Duodenal mucosa (tissue), 2 donors: Measurements from ENCODE around the gene PTPRE.

Experiments
- H3K27ac ChIP-seq: one replicate; pipeline ENCODE4 v1.7.0; 2013; ENCODE audit warnings: low read depth, low read length
- H3K27me3 ChIP-seq, 2 donors: one replicate each; pipeline ENCODE4 v1.7.0; 2013; ENCODE audit warnings: low read length in 2 of 2, control low read depth in 1 of 2; ENCODE audit not compliant: insufficient read depth in 2 of 2, control insufficient read depth in 1 of 2
- H3K36me3 ChIP-seq, 2 donors: one replicate each; pipeline ENCODE4 v1.7.0; 2013; ENCODE audit warnings: low read length in 2 of 2, control low read depth in 1 of 2; ENCODE audit not compliant: insufficient read depth in 2 of 2, control insufficient read depth in 1 of 2
- H3K4me1 ChIP-seq, 2 donors: one replicate each; pipeline ENCODE4 v1.7.0; 2013; ENCODE audit warnings: low read length in 2 of 2, control low read depth in 1 of 2; ENCODE audit not compliant: insufficient read depth in 2 of 2, control insufficient read depth in 1 of 2
- H3K4me3 ChIP-seq, 2 donors: one replicate each; pipeline ENCODE4 v1.7.0; 2013; ENCODE audit warnings: low read length in 2 of 2, low read depth in 1 of 2
- H3K9ac ChIP-seq, 2 donors: one replicate each; pipeline ENCODE4 v1.7.0; 2013; ENCODE audit warnings: low read length in 2 of 2, low read depth in 1 of 2
- H3K9me3 ChIP-seq, 2 donors: one replicate each; pipeline ENCODE4 v1.7.0; 2013; ENCODE audit warnings: low read length in 2 of 2, control low read depth in 1 of 2; ENCODE audit not compliant: control insufficient read depth in 1 of 2

PTPRE gene

GRCh38 chr10:128125416-128125943 is 218.6 kb downstream of the PTPRE start:
- Histone ChIP-seq H3K27ac (no peak overlapping the region), H3K27me3 (peaks cover 3 to 10% of the 10 kb centered on the region in 2 donors), H3K4me1 (peaks cover 12 to 22% of the 10 kb centered on the region in 2 donors)

GRCh38 chr10:128125944-128126764 is 219.3 kb downstream of the PTPRE start, which contains the start of gene MKI67:
Gene MKI67, minus strand, starts transcription at chr10:128126423. Its CDS starts 756 bp downstream, at chr10:128125667.
- H3K9ac ChIP-seq, result peak within 1 kb of the TSS; percentile 56 to 62
- no peaks in the 10 kb centered on the region for H3K9me3 ChIP-seq
- peak within 1 kb of the TSS; percentile 72 to 79 for H3K4me3 ChIP-seq
- no peaks in the 10 kb centered on the region for H3K36me3 ChIP-seq
- H3K27ac ChIP-seq, result no peak within 1 kb of the TSS
- peaks cover 3 to 10% of the 10 kb centered on the region in 2 donors for H3K27me3 ChIP-seq
- peaks cover 12 to 22% of the 10 kb centered on the region in 2 donors for H3K4me1 ChIP-seq

More at GRCh38 chr10:128125416-128125943, 218.6 kb downstream of the PTPRE start:
- H3K36me3 ChIP-seq, result no peaks in the 10 kb centered on the region
- peak overlapping the region; percentile 72 to 79 for H3K4me3 ChIP-seq
- peak overlapping the region; percentile 56 to 62 for H3K9ac ChIP-seq
- no peaks in the 10 kb centered on the region for H3K9me3 ChIP-seq

- Histone ChIP-seq H3K9me3 (no peaks in the 10 kb centered on the region), H3K4me1 (peaks cover 12 to 22% of the 10 kb centered on the region in 2 donors), H3K9ac (no peak overlapping the region), H3K27ac (no peak overlapping the region), H3K4me3 (no peak overlapping the region), H3K27me3 (peaks cover 3 to 10% of the 10 kb centered on the region in 2 donors), H3K36me3 (no peaks in the 10 kb centered on the region)
Observed at GRCh38 chr10:128128582-128128981, 221.7 kb downstream of the PTPRE start.

GRCh38 chr10:128130051-128130450 is 223.1 kb downstream of the PTPRE start:
- H3K9me3 ChIP-seq, result no peaks in the 10 kb centered on the region
- no peak overlapping the region for H3K27ac ChIP-seq
- peaks cover 8 to 12% of the 10 kb centered on the region in 2 donors for H3K4me1 ChIP-seq
- H3K36me3 ChIP-seq, result no peaks in the 10 kb centered on the region
- peaks cover 0 to 1% of the 10 kb centered on the region in 2 donors for H3K27me3 ChIP-seq
- H3K4me3 ChIP-seq, result no peak overlapping the region
- H3K9ac ChIP-seq, result no peak overlapping the region
